Activated CD4-positive, alpha-beta T cell treated with anti-CD3 and anti-CD28 coated beads, Interleukin-2, amount 10 ng/mL, durations not matched to agents 7 days and 5 days (primary cell): Measurements from ENCODE around the gene CETN2. TPM values are rescaled to one million over a fixed set of nuclear protein-coding genes. Genes with fewer than 3 reads are reported as not detected.

ENCODE experiments used
- total RNA-seq, 2 experiments: library from RNA; stranded (reverse); gene quantifications; one replicate each; pipeline ENCODE4 v1.2.3, GENCODE V29; 2021

The CETN2 gene
- total RNA-seq, 2 experiments from 2014 or later: 9.7 to 12.5 TPM

Other genes starting within 250 kb of the CETN2 start
- not detected for gene GABRQ, start 192.9 kb downstream of the CETN2 start, total RNA-seq
- gene MAGEA3, start 132.0 kb downstream of the CETN2 start, total RNA-seq: not detected
- gene CSAG2, start 121.5 kb downstream of the CETN2 start, total RNA-seq: under 1 TPM in 1 of 2 experiments, not detected in 1; 0.35 TPM
- gene MAGEA2B, start 116.1 kb downstream of the CETN2 start, total RNA-seq: not detected
- not detected for gene CSAG1, start 97.0 kb downstream of the CETN2 start, total RNA-seq
- gene MAGEA12, start 97.0 kb downstream of the CETN2 start, total RNA-seq: not detected
- not detected for gene MAGEA2, start 76.9 kb downstream of the CETN2 start, total RNA-seq
- gene CSAG3, start 71.5 kb downstream of the CETN2 start, total RNA-seq: under 1 TPM; 0.35 to 0.62 TPM
- not detected for gene MAGEA6, start 61.1 kb downstream of the CETN2 start, total RNA-seq
- 10 to 100 TPM; 13.9 TPM for gene NSDHL, start 306 bp upstream of the CETN2 start, total RNA-seq
- gene ZNF185, start 67.3 kb upstream of the CETN2 start, total RNA-seq: 1 to 10 TPM; 1.0 to 1.6 TPM
- gene PNMA5, start 163.4 kb upstream of the CETN2 start, total RNA-seq: under 1 TPM; 0.06 to 0.10 TPM
- 1 to 10 TPM; 1.4 to 1.9 TPM for gene PNMA3, start 225.7 kb upstream of the CETN2 start, total RNA-seq
- under 1 TPM; 0.15 to 0.23 TPM for gene PNMA6A, start 241.7 kb upstream of the CETN2 start, total RNA-seq